GF-D8 (cell line): ENCODE data around the gene CDIP1.

Experiments
- DNase-seq: peaks from one replicate; lab custom pipeline; 2025; lab: John Stamatoyannopoulos, UW

CDIP1 gene

GRCh38 chr16:4488499-4488967 is 50.0 kb downstream of the CDIP1 start:
- DNase-seq = no peak

GRCh38 chr16:4487955-4488498 is 50.5 kb downstream of the CDIP1 start:
- no peak for DNase-seq

DNA sequence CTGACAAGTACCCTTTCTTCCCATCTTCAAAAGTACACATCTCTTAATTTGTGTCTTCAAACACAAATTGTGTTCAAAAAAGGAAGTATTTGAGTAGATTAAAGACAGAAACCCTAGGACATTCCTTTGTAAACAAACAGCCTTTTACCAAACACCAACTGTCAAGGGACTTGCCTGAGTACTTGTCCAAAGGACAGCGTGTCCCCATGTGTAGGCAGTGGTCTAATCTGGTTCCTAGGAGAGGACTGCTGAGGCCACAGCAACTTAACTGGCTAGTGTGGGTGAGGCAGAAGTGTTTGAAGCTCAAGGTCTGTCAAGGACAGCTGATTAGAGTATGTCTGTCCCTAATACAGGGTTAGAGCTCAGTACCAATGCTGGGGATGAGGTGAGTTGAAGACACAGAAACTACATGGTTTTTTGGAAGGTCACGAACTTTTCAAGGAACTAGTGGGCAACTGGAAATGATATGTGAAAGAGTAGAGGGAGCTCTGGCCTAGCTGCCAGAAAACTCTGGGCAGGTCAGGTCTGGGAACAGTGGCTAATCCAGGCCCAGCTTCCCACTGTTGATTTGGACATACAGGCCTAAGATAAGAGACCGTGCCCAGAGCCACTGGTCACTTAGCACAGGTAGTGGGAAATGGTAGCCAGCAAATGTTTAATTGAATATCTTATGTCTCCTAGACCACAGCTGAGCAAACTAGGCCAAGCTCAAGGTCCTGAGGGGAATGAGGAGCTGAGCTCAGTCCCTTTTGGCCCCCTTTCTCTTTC is 52.3 kb downstream of the CDIP1 start:
- no peak for DNase-seq

DNA sequence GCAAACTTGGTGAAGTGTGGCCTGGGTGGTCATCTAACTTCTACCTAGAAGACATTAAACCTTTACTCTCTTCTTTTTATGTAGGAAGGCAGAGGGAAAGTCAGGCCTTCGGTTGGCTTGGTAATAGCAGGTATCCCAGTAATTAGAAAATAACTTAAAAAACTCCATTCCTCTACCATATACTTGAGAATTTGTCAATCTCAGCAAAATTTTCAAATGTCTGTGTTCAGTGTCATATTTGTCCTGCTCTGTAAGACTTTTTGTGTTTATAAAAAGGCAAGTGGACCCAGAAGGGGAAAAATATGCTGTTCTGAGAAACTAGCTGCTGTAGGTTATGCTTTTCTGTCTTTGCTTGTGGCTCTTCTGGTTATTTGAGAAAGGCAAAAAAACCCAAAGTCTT is 56.6 kb downstream of the CDIP1 start:
- DNase-seq = no peak

GRCh38 chr16:4481526-4481925 is 57.0 kb downstream of the CDIP1 start:
- DNase-seq = no peak

DNA sequence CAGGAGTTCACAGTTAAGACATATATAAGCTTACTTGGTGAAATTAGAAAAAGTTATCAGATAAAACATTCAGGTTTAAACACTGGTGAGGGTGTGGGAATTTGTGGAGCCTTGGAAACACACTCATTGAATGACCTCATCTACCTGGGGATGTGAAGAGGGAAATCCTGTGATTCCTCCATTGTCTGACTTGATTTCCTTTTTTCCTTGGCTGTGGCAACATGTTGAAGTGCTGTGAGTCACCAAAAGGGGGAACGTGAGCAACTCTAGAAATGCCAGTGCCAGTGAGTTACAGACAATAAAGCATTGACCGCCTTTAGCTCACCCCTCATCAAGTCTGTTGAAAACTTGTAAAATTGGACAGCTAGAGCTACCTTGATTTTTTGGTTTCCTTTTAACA is 60.6 kb downstream of the CDIP1 start:
- DNase-seq = no peak

GRCh38 chr16:4475880-4476788 is 62.4 kb downstream of the CDIP1 start, which contains the start of gene HMOX2:
TSS of gene HMOX2 (plus strand) at chr16:4476398. CDS start at chr16:4505525, 29,127 bp downstream.
- DNase-seq = peak; percentile 83

DNA sequence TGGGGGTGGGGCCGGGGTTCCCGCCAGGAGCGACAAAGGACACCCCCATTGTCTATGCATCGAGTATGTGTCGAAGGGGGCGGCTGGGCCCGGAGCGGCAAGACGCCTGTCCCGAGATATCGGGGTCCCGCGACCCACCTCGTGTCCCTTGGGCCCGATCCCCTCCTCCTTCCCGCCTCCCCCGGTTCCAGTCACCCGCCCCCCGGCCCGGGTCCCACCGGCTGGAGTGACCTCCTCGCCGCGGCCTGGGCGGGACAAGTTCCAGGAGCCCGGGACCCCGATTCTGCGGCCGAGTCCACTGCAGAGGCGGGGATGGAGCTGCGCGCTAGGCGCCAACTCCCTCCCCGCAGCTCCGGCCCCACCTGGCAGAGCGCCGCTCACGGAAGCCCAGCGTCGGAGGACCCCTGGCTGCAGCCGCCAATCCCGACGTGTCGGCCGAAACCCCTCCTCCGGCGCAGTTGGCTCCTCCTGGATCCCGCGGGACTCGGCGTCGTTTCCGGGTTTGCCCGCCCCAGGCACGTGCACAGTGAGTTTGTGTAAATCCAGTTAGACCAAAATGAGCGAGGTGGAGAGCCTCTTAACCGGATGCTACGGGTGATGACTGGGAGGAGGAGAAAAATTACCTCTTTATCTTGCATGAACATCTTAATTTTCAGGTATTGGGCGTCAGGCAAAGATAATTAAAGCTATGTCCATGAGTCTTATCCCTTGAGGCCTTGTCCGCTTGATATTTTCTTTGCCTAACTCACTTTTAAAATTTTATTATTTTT is 64.2 kb downstream of the CDIP1 start, which contains the start of gene NMRAL1:
Gene NMRAL1, minus strand, starts transcription at position 434 of the 770 bp plus-strand sequence. CDS start 493 bp downstream, outside the sequence.
- DNase-seq = peak; percentile 91

DNA sequence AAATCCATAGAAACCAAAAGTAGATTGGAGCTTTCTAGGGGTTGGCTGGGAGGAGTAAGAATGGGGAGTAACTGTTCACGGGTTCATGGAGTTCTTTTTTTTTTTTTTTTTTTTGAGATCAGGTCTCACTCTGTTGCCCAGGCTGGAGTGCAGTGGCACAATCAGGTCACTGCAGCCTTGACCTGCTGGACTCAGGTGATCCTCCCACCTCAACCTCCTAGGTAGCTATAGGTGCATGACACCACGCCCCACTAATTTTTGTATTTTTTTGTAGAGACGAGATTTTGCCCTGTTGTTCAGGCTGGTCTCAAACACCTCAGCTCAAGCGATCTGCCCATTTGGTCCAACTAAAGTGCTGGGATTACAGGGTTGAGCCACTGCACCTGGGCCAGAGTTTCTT is 65.7 kb downstream of the CDIP1 start:
- DNase-seq = no peak

DNA sequence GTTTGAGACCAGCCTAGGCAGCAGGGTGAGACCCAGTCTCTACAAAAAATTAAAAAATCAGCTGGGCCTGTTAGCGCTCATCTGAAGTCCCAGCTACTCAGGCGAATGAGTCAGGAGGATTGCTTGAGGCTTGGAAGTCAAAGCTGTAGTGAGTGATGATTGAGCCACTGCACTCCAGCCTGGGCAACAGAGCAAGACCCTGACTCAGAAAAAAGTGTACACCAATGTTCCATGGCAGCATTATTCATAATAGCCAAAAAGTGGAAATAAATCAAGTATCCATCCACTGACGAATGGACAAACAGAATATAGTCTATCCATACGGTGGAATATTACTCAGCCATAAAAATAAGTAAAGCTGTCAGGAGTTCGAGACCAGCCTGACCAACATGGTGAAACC is 66.7 kb downstream of the CDIP1 start:
- no peak for DNase-seq

DNA sequence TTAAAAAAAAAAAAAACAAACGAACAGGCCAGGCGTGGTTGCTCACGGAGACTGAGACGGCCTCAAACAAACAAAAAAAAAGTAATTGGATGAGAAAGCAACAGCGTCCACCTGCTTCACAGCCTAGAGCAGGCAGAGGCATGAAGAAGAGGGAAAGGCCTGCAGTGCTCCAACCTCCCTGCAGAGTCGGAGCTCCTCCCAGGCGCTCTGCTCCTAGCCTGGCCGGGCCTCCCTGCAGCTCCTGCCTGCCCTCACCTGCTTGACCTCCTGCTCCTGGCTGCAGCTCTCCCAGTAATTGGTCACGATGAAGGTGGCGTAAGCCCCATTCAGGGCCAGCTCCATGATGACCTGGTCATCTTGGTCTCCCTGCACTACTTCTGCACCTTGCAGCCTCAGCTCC is 69.6 kb downstream of the CDIP1 start:
- DNase-seq = no peak

DNA sequence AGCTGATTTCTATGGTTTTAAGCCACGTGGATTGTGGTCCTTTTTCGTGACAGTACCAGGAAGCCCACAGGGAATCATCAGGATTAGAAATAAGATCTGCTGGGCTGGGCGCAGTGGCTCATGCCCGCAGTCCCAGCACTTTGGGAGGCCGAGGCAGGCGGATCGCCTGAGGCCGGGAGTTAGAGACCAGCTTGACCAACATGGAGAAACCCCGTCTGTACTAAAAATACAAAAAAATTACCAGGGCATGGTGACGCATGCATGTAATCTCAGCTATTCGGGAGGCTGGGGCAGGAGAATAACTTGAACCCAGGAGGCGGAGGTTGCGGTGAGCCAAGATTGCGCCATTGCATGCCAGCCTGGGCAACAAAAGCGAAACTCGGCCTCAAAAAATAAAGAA is 70.7 kb downstream of the CDIP1 start:
- DNase-seq = no peak

- DNase-seq = no peak
Measured at GRCh38 chr16:4465977-4466779, 72.4 kb downstream of the CDIP1 start.

- no peak for DNase-seq
Measured at GRCh38 chr16:4463522-4464163, 74.9 kb downstream of the CDIP1 start.

DNA sequence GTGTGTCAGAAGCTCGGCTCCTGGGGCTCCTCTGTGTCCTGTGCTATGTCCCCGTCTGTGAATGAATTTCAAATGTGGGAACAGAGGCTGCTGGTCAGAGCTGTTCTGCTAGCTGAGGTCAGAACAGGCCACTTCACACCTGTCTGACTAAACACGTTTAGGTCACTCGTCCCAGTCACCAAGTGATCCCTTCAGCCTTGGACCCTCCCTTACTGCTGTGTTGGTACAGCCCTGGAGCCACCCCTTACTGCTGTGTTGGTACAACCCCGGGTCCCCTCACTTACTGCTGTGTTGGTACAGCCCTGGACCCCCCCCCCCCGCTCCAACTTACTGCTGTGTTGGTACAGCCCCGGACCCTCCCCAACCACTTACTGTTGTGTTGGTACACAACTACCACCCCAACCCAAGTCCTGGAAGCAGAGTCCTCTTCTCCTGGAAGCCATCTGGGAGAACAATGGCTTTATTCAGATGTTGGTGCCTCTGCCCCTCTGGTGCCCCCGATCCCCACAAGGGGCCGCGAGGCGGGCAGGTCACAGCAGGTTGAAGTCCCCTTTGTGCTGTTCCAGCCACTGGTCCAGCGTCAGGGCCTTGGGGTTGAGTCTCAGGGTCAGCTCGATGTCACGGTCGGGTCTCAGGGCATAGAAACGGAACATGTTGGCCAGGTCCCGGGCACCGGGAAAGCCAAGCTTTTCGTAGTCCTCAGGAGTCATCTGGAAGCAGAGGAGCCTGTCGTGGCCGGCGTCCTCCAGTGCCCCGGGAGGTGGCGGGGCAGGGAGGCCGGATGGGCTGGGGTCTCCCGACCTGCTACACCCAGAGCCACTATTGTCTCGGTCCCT is 77.1 kb downstream of the CDIP1 start:
- no peak for DNase-seq

DNA sequence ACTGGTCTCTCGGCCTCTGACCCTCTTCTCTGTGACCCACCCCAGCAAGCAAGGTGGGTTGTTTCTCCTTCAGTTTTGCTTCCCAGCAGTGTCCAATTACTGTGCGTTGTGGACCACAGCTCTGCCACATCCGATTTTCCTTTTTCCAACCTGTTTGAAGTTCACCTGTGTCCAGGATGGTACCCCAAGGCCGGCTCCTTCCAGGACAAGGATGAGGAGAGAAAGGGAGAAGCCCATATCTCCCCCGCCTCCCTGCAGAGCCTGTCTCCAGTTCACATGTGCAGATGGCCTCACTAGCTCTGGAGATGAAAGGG is 77.7 kb downstream of the CDIP1 start:
- no peak for DNase-seq
